SKM-1 (cell line): Measurements from ENCODE around the gene PRKCD.

ENCODE experiments used
- DNase-seq: peaks from one replicate; lab custom pipeline; 2025; ENCODE audit not compliant: unreplicated experiment; lab: John Stamatoyannopoulos, UW

The PRKCD gene

DNA sequence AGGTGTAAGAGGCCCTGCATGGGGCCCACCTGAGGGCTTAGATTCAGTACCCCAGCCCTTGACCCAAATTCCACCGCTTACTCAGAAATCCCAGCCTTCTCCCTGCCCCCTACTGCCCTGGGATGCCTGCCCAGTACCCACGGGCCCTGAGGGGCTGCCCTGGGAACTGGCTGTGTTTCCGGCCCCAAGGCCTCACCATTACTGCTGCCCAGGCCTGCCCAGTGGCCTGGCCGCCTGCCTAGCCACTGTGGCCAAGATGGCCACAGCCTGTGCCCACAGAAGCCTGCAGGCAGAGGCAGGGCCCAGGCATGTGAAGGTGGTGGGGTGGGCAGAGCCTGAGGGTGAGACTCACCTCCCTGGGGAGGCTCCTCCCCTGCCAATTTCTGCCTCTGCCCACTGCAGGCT lies 6.1 kb upstream of the PRKCD start:
- no peak for DNase-seq

DNA sequence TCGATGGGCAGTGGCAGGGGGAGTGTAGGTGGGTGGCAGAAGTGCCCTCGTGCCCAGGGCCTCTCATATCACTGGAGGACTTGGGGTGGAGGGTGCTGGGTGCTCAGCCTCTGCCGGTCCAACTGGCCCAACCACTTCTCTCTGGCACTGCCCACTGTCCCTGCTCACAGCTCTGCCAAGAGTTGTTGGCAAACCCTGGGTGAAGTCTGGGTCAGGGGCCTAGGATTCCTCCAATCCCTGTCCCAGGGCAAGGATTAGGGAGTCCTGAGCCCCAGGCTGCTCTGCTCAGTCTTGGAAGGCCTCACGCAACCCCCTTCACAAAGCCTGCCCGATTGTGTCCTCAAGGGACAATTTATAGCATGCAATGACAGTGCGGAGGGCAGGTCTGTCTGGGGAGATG lies 5.2 kb upstream of the PRKCD start:
- DNase-seq: no peak

DNA sequence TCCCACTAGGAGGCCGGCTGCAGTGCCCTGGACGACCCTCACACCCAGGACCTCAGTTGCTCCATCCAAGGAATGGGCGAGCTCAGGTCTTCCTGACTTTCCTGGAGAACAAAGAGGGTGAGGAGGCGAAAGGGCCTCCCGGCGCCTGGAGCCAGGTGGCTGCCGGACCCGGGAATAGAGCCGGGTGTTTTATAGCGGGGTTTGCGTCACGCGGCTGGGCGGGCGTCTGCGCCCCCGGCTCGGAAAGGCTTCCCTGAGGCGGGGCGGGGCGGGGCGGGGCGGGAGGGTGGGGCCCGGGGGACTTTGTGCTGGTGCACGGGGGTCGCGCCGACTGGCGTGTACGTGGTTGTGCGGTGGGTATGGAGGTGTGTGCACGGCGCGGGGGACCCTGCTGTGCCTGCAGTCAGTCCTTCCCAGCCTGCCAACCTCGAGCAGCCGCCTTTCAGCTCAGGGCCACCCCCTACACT lies 4.6 kb upstream of the PRKCD start:
- no peak for DNase-seq

DNA sequence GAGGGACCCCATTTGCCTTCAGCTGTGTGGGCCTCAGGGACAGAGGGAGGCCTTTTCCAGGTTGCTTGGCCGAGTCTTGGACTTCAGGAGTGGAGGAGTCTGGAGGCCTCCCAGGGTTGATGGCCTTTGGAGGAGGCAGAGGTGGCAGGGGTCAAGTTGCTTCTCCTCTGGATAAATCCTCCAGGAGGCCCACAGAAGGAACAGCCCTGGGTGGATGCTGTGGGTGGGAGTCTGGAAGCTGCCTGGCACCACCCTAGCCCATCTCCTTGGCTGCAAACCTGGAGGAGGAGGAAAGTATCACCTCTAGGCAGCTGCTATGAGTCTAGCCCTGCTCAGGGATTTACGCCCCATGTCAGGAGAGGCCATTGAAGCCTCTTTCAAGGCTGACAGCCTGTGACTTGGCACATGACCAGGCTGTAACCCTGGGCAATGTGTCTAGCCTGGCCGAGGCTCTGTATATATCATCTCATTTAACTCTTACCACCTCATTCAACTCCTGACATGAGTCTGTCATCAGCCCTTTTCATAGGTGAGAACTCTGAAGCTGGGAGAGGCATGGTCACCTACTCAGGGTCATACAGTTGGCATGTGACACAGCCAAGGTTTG lies 2.9 kb upstream of the PRKCD start:
- DNase-seq: no peak

DNA sequence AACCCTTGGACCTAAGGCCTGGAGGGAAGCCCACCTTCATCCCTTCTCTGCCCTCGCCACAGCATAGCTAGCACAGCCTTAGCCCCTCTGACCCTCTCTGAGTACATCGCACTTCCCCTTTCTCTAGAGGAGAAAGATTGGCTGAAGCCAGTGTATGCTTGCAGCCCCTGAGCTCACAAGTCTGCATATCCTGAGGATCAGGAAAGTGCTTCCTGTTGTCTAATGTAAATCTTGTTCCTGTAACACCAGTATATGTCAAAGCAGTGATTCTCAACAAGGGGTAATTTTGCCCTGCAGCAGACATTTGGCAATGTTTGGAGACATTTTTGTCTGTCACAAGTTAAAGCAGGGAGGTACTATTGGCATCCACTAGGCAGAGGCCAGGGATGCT lies 2.2 kb upstream of the PRKCD start:
- peak; percentile 48 for DNase-seq

DNA sequence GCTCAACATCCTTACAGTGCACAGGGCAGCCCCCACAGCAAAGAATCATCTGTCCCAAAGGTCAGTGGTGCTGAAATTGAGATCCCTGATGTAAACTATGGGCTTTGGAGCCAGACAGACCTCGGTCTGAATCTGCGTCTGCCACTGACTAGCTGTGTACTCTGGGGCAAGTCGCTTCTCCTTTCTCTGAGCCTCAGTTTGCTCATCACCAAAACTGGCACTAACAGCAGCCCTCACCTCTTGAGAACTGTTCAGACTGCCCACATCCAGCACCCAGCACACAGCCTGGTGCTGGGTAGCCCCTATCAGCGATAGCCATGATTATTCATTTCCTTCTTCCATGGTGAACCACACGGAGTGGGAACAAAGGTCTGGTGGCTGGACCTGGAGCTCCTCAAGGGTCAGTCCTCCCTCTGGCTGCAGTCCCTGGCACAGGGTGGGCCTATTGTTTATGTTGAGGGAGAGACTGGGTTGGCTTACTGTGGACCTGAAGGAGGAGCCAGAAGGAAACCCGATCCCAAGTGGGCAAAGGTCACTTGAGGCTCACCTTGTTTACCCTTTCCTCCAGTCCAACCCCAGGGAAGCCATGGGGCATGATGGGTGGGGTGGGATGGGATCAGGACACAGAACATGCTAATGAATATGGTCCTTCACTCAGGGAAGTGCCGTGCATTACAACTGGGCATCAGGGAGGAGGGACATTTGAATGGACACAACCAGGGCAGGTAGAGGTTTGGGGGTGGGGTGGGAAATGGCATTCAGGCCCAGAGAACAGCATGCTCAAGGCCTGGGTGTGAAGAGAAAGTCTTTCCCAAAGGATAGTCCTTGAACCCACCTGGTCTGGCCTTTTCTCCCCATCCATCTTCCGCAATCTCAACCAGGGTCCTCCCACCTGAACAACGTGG lies 1.6 kb upstream of the PRKCD start:
- no peak for DNase-seq

DNA sequence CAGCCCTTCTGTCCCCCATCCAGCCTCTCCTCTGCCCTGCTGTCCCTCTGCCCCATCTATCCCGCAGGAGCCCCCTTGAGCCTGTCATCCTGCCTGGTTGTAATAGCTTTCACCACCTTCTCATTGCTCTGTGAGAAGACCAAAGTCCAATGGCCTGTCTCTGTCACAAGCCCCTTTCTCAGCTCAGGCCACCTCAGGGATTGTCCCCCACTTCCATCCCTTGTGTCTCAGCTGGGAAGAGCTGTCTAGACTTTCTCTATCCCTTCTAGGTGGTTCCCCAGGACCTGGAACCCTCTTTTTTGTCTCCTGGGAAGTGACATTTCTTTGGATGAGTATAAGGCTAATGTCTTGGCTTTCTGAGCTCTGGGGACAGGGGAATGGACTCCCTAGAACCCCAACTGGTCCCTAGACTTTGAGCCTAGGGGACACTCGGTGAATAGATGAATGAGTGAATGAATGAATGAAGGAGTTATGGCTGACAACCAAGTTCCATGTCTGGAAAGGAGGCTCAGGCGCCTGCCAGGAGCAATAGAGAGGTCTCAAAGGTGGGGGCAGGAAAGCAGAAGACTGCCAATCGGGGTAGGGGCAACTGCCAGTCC lies 849 bp upstream of the PRKCD start:
- DNase-seq: no peak

DNA sequence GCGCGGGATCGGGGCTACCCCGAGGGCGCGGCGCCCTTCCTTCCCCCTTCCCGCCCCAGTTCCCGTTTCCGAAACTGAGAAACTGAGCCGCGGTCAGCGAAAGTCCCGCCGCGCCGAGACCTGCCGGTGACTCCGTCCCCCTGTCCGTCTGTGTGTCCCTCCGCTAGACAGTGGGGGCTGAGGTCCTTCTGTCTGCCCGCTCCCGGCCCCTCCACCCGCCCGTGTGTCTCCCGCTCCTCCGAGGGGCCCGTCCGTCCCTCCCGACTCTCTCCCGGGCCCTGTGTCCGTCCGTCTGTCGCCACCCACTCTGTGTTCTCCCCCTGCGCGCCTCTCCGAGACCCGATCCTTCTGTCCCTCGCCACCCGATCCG lies 426 bp downstream of the PRKCD start:
- no peak for DNase-seq

DNA sequence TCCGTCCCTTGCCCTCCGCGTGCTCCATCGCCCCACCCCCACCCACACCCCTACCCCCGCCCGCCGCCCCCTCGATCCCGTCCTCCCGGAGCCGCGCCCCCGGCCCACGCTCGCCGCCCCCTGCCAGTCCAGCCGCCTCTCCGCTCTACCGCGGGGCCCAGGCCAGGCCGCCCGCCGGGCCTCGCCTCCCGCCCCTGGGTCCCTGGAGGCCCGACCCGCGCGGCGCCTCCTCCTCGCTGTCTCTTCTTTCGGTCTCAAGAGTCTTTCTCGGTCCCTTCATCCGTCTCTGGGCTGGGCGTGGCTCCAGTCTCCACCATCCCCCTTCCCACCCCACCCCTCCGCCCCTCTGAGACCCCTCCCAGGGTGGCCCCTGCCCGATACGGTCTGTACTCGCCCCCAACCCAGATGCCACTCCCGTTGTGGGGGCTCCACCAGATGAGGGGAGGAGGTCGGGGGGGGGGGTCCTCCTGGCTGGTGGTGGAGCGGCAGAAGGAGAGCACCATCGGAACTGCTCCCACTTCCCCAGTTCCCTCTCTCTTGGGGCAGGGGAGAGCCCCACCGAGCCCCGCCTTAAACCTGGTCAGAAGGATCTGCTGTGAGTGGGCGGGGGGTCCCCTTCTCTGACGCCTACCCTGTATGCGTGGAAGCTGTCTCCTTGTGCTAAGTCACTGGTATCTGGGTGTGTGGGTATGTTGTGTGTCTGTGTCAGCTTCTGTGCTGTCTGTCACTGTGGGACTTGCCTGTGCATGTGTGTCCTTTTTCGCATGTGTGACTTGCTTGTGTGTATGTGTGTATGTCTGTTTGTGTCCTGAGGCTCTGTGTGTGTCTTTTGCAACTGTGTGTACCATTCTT lies 1.0 kb downstream of the PRKCD start:
- DNase-seq: no peak

DNA sequence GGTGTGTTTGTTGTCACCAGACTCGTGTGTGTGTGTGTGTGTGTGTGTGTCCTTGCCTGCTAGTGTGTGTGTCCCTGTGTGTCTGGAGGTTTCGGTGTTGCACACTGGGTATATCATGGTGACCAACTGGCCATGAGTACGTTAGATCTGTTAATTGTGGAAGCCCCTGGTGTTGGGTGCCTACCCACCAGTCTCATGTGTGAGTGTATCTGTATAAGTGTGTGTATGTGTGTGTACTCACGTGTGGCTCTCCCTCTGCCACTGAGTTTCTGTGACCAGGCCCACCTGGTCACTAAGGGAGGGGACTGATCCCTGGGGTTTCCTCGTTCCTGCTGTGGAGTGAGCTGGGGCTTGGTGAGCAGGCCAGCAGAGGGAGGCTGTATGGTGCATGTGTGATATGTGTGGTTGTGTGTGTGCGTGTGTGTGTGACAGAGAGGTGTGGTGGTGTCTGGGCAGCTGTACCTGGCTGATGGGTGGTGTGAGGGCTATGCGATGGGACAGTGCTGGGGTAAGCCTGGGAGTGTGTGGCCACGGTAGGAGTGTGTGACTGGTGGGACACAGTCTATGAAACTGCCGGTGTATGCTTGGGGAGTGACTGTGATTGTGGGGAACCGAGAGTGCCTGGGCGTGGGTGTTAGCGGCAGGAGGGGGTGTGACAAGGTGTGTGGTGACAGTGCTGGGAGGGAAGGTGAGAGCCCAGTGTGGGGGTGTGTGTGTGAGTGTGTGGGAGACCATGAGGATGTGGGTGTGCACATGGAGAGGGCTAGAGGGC lies 1.8 kb downstream of the PRKCD start:
- no peak for DNase-seq

DNA sequence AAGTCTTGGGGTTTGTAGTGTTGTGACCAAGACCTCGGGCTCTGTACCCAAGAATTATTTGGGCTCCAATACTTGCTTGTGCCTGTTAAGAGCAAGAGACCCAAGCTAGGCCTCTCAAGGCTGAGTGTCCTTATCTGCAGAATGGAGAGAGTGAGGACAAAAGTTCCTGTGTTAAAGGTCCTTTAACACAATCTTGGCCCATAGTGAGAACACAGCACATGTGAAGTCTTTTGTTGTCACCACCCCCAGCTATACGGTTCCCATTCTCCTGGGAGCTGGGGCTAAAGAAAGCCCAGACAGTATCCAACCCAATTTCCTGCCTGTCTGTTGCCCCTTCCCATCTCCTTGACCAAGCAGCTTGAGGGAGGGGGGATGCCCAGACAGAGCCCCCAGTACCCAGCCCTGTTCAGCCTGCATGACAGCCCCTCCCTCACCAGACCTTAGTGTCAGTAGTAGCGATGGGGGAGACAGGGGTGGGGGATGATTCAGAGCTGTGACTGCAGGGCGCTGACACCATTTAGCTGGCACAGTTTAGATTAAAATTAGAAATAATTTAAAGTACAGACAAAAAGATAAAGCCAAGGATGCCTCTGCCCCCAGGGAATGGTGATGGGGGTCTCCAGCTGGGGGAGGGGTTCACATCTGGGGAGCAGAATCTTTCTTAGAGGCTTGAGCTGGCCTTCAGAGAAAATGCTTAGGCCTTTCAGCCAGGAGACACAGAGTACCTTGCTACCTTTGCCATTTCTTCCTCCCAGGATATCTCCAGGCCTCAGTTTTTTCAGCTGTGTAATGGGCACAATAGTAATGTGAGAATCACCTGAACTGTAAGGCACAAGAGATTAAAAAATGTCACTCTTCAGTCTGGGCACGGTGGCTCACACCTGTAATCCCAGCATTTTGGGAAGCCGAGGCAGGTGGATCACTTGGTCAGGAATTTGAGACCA lies 2.7 kb downstream of the PRKCD start:
- no peak for DNase-seq

DNA sequence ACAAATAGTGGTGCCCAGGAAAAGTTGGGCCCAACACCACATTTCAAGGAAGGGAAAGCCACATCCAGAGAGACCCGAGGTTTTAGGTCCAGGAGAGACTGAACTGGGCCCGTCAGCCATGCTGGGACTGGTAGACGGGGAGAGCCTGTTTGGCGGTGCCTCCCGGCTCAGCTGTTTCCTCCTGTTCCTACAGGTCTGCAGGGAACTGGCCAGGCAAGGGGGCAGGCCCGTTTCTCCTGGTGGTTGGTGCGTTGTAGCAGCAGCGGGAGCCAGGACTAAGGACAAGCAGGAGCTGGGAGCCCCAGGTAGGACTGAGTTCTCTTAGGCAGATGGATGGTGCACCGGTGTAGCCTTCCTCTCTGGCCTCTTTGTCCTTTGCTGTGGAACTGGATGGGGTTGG lies 3.9 kb downstream of the PRKCD start:
- no peak for DNase-seq

DNA sequence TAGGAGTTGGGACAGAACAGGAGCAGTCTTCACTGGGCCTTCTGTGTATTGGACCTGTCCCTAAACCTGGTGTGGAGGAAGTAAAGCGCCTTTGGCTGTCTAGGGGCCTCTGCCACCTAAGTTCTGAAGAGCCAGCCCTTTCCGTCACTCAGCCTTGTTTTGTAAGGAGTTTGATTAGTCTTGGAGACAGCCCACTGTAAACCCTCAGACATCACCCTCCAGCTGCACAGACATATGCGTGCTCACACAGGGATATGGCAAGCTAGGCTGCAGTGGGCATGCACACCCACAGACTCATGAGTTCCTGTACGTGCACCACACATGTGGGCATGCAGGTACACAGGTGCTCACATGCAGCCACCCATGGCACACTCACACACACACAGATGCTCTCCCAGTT lies 5.2 kb downstream of the PRKCD start:
- no peak for DNase-seq

DNA sequence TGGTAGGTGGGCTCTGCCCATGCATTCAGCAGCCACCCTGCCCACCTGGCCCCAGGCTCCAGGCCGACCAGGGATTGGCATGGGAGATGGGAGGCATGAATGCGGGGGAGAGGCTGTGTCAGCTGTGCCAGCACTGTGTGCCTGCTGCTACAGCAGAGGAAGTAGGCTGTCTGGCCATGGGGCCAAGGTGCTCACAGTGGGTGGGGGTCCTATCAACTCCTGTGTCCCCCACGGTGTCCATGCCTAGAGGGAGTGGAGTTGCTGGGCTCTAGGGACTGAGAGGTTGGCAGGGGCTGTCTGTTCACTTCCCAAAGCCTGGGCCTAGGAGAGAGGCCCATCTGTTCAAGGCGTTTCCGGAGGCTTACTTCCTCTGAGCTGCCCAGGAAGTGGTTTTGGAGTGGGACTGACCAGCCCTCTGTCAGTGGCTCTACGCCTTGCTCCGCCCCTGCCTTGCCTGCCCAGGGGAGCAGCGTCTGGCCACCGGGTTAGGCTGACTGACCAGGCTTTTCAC lies 5.8 kb downstream of the PRKCD start:
- DNase-seq: peak; percentile 92

DNA sequence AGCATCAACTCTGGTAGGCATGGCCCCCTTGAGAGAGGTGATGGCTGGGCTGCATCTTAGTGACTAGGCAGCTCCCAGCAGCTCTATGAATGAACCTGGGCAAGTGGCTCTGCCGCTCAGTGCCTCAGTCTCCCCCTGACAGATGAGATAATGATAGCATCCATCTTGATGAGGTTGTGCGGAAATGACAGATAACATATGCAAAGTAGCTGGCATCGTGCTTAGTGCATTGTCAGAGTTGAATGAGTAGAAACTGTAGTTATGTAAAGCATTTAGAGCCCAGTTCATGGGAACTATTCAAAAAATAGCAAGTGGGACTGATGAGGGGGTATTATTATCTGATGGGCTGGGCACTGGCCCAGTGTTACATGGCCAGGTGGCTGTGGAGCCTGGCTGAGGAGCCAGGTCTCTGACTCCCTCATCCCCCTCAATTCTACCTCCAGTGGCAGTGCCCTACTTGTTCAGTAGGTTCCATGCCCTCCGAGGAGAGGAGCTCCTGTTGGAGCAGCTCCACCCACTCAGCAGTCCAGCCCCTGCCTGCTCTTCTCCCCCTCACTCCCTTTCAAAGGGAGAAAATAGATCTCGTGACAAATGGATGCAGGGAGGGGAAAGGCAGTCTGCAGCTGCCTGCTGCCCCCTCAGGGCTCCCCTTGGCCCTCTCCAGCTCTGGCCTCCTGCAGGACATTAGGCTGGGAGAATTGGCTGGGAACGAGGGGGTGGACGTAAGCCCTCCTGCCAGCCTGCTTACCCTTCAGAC lies 6.6 kb downstream of the PRKCD start:
- no peak for DNase-seq

DNA sequence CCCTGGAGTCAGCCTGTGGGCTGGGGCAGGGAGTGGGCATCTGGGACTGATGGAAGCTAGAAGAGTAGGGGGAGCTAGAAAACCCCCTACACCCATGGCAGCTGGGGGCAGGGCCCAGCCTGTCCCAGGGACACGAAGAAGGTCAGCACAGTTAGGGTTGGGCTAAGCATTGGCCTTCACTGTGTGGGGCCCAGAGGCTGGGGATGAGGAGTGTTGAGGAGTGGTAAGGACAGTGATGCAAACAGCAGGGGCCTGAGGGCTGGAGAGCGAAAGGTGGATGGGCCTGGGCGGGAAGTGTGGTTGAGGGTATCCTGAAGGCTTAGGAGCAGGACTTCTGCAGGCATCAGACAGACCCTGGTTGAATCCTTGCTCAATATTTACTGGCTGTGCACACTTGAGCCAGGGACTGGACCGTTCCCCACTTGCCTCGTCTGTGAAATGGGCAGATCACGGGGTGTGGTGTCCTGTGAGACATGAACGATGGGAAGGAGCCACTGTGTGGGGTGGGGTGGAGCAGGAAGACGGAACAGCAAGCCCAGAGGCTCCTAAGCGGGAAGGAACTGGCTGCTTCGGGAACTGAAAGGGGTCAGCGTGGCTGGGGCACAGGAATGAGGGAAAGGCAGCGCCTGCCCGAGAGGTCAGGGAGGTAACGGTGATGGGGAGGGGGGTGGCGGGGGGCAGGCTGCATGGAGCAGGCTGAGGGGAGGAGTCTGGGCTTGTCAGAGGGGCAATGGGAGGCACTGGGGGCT lies 7.3 kb downstream of the PRKCD start:
- DNase-seq: no peak

DNA sequence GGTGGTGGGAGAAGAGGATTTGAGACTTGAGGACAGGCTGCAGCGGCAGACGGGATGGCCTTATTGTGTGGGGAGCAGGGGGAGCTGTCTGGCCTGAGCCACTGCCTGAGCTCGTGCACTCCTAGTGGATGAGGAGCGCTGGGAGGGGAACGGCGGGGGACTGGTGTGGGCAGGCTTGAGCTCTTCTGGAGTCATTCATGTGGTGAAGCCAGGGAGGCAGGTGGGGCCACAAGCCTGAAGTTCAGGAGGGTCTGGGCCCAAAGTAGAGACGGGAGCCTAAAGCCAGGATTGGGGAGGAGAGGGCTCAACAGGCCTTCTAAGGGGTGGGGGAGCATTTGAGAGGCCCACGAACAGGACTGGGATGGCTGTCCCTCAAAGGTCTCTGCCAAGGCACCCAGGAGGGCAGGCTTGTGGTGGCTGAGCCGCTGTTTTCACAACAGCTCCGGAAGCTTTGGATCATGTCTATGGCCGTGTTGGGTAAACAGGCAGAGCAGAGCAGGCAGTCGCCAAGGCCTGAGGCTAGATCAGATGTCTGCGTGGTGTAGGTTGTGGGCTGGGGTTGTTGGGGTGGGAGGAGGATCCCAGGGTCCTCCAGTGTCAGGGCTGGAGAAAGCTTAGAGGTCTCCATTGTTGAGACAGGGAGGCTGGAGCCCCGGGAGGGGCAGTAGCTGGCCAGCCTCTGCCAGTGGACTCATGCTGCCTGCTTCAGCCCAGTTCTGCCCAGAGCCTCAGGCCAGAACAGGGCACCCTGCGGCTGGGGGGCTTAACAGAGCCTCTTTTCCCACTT lies 8.2 kb downstream of the PRKCD start:
- peak; percentile 64 for DNase-seq
